Suprapubic skin (tissue), 3 donors: ENCODE measurements around the gene RBM5.

ENCODE experiments used
- POLR2A ChIP-seq, 2 donors: fragments of 450-650 bp; IDR thresholded peaks; one replicate each; pipeline ENCODE4 v1.6.1; 2017; ENCODE audit warnings: antibody characterized with exemption in 2 of 2, mild to moderate bottlenecking in 2 of 2, moderate library complexity in 2 of 2
- TF ChIP-seq, protein P1 (sequence below), 2 donors: fragments of 200-600 bp in 1 of 2; fragments of 450-650 bp in 1 of 2; sonication (generic) in 1 of 2; IDR thresholded peaks; one replicate each; pipeline ENCODE4 v1.5.1; 2016 to 2019; ENCODE audit warnings: antibody characterized with exemption in 2 of 2, mild to moderate bottlenecking in 1 of 2, moderate library complexity in 1 of 2

DNA sequence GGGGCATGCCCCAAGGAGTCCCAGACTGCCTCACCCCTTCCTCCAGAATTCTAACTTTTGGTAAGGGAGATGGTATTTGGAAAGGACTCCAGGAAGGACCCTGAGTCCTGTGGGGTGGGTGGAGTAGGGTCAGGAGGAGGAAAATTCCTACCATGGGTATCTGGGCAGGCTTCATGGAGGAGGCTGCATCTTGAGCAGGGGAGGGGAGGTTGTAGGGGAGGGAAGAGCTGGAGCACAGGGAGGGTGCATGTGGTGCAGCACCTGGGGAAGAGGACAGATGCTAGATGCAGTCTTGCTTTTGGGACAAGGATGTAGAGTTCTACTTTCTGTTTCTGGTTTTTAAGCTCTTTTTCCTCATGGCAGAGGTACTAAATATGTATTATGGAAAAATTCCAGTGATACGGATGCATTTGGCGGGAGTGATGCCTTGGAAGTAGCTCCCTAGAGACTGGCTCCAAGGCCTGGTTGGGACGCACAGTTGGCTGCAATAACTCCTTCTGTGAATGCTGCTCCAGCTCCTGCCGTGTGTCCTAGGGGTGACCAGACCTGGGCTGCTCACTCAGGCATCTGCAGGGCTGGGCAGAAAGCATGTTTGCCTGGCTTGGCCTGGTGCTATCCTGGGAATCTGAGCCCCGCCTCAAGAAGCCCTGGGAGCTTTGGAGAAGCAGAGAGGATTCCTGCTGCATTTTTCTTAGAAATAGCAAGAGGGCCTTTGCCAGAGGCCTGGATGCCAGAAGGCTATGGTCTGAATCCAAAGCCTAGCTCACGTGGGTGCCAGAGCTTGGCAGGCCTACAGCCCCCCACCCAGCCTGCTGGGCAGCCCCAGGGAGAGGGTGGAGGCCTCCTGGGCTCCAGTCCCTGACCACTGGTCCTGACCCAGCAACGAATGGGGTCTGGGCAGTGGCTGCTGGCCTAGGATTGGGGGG, 76.5 kb downstream of the RBM5 start:
- TF ChIP-seq, protein P1, sequence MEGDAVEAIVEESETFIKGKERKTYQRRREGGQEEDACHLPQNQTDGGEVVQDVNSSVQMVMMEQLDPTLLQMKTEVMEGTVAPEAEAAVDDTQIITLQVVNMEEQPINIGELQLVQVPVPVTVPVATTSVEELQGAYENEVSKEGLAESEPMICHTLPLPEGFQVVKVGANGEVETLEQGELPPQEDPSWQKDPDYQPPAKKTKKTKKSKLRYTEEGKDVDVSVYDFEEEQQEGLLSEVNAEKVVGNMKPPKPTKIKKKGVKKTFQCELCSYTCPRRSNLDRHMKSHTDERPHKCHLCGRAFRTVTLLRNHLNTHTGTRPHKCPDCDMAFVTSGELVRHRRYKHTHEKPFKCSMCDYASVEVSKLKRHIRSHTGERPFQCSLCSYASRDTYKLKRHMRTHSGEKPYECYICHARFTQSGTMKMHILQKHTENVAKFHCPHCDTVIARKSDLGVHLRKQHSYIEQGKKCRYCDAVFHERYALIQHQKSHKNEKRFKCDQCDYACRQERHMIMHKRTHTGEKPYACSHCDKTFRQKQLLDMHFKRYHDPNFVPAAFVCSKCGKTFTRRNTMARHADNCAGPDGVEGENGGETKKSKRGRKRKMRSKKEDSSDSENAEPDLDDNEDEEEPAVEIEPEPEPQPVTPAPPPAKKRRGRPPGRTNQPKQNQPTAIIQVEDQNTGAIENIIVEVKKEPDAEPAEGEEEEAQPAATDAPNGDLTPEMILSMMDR (IDR thresholded peaks at IDR 0.05), result no peak
- no peak for TF ChIP-seq POLR2A (IDR thresholded peaks at IDR 0.05)
